Adrenal gland (tissue), 5 donors: Measurements from ENCODE around the gene ID1.

ENCODE experiments used
- CTCF ChIP-seq, 6 experiments: fragments of 450-650 bp in 4 of 6; fragments of 200-600 bp in 2 of 6; sonication (generic) in 1 of 6; IDR thresholded peaks; 1 replicate in 5 of 6; 2 replicates in 1 of 6; pipeline versions ENCODE4 v1.5.1 to v1.8.0; 2016 to 2021; ENCODE audit warnings: antibody characterized with exemption in 6 of 6, mild to moderate bottlenecking in 2 of 6, moderate library complexity in 1 of 6
- POLR2A ChIP-seq, 2 donors: fragments of 450-650 bp; IDR thresholded peaks; one replicate each; pipeline ENCODE4 v1.6.1; 2017; ENCODE audit warnings: antibody characterized with exemption in 2 of 2, mild to moderate bottlenecking in 2 of 2, moderate library complexity in 1 of 2
- donor health status: DM: no; HTN: no; CAD: no.

GRCh38 chr20:31559704-31560093 is 45.4 kb upstream of the ID1 start:
- no peak for TF ChIP-seq CTCF (IDR thresholded peaks at IDR 0.05)
- no peak for TF ChIP-seq POLR2A (IDR thresholded peaks at IDR 0.05)
